ENCODE data around the gene AHNAK2.
"Not testable (repeated sequence)": the region's sequence is repeated elsewhere in the genome, so short reads cannot be mapped to it uniquely, and the experiment has no call there.

Gene AHNAK2

DNA sequence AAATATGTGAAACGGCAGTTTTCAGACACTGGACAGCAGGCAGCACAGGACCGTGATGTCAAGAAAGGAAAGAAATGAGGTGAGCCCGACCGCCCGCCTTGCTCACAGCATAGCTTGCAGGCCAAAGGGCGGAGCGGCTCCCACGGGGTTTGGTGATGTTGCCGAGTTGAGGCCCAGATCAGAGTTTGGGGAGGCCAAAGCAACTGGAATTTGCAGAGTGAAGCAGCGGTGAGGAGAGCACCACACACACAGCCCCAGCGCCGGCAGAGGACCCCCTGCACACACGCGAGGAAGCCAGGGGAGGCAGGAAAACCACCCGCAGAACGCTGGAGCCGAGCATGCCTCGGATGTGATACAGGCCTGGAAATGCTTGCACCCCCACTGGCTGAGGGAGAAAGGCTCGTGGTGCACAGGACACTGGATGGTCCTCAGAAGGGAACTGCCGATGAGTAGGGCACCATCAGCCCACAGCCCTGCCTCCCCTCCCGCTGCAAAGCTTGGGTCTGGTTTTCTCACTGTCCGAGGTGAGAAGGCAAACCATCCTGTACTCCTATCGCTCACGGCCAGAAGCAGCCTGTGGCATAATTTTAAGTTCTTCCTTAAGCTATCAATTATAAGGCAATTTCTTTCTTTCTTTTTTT, 79.2 kb downstream of the AHNAK2 start:
- peak; percentile 46 for DNase-seq (ENCODE audit: low spot score)

DNA sequence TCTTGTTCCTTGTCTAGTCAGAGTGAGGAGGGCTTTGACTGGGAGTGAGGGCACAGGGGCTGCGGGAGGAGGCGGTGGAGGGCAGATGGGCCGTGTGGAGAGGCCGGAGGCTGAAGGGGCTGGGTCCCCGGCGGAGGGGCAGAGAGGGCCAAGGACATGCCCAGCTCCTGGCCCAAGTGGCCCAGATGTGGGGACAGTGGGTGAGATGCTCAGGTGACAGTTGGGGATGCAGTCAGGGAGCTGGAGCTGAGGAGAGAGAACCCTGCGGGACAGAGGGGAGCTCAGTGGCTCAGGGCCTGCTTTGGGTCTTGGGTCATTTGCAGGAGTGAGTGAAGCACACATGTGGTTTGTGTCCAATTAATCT, 80.0 kb downstream of the AHNAK2 start:
- no peak for DNase-seq (ENCODE audit: low spot score)

DNA sequence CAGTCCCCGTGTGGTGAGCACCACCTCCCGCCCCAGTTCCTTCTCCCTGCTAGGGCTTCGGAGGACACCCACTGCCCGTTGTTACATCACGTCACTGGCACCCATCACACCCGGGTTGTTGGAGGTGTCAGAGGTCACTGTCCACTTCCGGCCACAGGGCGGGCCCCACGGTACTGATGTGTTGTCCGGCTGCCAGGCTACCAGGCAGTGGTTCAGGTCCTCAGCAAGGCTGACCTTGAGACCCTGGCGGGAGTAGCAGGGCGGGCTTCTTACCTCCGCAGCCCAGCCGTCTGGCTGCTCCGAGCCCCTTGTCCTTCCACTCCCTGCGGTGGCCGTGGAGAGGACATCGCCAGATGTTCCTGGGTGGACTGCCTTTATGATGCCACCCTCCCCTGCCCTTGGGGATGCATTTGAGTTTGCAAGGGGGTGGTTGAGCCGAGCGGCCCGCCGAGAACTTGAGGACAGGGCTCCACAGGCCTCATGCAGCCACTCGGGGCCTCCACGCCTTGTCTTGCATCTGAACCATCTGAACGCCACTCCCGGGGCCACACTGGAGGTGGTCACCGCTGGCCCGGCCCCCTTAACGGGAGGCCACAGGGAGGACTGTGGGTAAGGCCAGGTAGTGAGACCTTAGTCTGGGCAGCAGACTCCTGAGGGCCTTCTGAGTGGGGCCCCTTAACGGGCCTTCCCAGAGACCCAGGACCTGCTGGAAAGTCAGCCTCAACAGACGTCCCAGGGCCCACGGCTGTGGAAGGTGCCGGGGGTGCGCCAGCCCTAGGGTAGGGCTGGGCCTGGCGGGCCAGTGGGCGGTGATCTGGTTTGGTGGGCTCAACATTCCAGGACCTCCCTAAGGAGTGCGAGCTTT, 80.6 kb downstream of the AHNAK2 start:
- DNase-seq (ENCODE audit: low spot score) = peak; percentile 42

DNA sequence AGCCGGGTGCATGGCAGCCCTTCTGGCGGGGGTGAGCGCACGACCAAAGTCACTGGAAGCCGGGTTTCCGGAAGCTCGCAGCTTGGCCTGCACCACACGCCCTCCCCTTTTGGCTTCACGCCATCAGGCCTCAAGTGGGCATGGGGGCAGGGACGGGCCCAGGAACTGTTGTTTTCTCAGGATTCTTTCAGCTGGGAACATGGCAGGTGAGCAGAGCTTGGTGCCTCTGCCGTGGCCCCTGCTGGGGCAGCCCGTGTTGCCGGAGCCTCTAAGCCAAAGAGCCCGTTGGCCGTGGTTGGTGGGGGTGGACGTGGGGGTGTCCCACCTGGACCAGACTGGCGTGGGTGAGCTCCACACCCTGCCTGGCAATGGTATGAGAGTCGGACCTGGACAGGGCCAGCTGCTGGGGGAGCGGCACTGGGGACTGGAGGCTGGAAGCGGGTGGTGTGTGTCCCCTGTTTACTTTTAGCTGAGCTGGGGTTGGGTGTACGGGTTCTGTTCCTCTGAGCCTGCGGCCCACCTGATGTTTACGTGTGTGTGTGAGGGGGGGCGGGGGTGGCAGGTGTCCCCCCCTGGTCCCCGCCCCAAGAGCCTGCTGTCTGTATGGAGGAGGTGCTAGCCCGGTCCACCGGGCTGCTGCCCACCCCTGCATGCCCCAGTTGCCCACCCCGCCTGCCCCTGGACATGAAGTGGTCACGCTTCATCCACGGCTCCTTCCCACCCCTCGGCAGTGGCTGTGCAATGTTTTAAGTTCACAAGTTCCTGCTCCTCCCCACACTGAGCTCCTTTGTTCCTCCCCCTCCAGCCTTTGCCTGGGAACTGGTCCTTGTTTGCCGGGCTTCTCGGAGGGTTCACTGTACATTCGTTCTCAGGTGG, 82.2 kb downstream of the AHNAK2 start:
- DNase-seq (ENCODE audit: low spot score) = peak; percentile 46

DNA sequence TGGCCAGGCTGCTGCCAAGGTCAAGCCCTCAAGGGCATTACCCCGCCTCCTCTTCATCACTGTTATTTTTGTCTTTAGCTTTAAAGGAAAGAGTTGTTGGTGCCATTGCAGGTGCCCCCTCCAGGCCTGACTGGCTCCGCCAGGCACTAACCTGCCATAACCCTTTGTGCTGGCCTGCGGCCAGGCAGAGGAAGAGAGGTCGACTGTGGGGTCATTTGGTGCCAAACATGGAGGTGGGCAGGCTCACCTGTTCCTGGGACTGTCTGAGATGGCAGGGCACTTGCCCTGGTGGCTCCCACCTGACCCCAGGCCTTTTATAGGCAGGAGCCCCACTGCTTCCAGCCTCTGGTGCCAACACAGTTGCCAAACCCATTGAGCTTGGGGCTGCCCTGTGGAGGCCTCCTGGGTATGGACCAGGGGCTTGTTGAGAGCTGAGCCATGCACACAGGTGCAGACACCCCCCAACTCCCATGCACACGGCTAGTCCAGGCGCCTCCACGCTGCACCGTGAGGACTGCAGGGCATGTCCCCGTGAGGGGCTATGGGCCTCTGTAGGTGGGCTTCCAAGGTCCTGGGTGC, 82.9 kb downstream of the AHNAK2 start:
- DNase-seq (ENCODE audit: low spot score) = peak; percentile 45

DNA sequence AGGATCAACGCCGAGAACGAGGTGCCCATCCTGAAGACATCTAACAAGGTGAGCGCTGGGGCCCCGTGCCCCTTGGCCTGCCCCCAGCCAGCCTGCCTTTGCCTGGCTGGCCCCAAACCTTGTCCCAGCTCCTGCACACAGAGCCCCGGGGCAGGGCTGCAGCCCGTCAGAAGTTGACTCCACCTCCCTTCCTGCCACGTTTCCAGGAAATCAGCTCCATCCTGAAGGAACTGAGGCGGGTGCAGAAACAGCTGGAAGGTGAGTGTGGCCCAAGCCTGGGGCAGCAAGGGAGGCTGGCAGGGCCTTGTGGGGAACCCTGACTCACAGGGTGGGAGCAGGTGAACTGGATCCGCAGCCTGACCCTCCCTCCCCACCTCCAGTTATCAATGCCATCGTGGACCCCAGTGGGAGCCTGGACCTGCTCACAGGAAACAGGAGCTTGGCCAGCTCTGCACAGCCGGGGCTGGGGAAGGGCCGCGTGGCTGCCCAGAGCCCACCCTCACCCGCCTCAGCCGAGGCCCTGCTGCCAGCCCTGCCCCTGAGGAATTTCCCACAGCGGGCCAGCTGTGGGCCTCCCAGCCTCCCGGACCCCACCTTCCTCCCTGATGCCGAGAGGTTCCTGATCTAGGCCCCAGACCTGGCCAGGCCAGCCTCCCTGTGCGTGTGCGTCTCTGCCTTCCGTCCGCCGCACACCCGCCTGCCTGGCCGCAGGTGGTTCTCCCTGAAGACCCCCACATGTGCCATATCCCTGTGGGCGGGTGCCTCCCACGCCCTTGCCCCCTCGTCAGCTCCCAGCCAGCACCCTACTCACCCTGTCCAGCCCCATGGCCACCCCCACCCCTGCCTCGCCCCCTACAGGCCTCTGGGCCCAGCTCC, 83.6 kb downstream of the AHNAK2 start:
- DNase-seq (ENCODE audit: low spot score) = peak; percentile 35

DNA sequence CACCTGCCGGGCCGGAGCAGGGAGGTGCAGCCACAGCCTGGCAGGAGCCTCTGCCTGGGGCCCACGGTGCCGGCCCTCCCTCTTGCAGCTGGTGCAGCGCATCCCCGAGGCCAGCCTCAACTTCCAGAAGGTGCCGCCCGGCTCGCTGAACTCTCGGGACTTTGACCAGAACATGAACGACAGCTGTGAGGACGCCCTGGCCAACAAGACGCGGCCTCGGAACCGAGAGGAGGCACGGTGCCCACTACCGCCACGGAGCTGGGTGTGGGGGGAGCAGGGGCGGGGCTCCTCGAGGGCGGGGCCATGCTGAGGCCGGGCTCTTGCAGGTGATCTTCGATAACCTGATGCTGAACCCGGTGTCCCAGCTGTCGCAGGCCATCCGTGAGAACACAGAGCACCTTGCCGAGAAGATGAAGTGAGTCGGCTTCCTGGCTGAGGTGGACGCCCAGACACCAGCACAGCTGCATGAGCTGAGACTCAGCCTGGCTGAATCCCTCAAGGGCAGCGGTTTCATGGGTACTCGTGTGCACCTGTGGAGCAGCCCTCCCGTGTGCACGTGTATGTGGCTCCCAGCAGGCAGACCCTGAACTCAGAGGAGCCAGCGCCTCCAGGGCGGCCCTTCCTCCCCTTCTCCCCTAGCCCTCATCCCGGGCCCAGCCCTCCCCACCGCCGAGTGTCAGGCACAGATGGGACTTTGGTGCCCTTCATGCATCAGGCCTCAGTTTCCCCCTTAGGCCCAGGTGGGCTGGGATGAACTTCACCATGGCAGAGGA, 84.6 kb downstream of the AHNAK2 start:
- DNase-seq (ENCODE audit: low spot score) = no peak

DNA sequence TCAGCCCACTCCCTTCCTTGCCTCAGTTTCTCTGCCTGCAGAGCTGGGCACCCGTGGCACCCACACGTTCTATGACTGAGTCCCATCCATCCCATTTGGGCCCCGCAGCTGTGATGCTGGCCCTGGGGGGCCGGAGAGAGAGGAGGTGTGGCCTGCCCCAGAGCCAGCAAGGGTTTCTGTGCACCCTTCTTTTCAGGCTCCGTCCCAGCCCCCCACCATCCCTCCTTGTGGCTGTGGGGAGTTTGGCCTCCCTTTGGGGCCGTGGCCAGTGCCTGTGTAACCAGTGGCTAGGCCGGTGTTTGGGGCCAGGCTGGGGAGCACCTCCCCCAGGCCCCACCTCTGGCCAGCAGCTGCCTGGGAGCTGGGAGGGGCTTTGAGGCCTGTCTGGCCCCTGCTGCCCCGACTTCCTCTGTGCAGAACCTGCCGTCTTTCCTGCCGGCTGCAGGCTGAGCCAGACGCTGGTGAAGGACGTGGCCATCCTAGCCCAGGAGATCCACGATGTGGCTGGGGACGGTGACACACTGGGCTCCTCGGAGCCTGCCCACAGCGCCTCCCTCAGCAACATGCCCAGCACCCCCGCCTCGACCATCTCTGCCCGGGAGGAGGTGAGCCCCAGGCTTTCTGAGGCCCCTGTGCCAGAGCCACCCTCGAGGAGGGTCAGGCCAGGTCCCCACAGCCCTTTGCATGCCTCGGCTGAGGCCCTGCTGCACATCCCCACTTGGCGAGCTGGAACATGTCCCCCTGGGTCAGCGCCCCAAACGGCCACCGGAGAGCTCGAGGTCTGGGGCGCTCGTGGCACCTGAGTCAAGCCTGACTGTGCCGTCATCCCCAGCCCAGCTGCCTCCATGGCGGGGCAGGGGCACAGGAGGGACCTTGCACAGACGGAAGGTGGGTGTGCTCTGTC, 85.4 kb downstream of the AHNAK2 start:
- peak; percentile 43 for DNase-seq (ENCODE audit: low spot score)

DNA sequence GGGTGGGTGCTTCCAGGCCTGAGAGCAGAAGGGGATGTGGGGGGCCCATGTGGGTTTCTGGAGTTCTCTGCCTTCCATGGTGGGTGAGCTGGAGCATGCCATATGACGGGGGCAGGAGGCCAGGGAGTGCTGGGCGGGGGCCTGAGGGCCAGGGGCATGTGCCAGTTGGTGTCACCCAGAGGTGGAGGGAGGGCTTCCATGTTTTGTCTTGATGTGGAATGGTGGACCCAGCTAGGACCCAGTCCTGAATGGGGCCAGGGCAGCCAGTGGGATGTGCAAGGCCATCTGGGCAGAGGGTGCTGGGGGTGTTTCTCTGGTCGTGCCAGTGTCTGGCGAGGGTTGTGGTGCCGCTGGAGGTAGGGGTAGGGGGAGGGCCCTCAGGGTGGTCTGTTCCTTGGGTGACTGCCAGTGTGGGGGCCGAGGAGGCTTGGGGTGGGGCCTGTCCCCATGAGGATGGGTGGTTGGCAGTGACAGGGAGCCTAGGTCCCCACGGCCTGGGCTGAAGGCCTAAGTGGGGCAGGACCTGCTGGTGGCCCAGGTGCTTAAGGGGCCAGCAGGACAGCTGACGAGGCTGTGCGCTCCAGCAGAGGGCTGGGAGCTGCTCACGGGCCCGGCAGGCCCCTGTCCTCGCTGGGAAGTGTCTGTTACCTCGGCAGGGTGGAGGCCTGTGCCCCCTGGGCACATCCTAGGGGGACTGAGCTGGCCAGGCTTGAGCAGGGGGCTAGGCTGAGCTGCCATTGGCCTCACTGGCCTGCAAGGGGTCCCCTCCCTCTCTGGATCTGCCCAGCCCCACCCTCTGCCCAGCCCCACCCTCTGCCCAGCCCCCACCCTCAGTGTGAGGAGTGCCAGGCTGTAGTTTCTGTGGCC, 86.3 kb downstream of the AHNAK2 start:
- peak; percentile 44 for DNase-seq (ENCODE audit: low spot score)

DNA sequence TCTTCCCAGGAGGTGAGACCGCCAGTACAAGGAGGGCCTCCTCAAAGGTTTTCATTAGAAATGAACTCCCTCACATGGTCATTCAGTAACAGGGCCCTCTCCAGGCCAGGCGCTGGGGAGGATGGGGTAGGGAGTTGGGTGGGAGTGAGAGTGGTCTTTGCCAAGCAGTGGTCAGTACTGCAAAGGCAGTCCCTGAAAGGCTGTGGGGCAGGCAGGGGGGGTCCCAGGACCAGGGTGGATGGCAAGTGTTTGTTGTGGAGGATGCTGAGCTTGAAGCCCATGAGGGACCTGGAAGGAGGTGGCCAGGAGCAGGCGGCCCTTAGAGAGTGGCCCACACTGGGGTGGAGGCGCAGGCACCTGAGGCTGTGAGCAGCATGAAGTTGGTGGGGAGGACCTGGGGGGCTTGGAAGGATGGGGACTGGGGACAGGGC, 87.0 kb downstream of the AHNAK2 start:
- DNase-seq (ENCODE audit: low spot score) = no peak

DNA sequence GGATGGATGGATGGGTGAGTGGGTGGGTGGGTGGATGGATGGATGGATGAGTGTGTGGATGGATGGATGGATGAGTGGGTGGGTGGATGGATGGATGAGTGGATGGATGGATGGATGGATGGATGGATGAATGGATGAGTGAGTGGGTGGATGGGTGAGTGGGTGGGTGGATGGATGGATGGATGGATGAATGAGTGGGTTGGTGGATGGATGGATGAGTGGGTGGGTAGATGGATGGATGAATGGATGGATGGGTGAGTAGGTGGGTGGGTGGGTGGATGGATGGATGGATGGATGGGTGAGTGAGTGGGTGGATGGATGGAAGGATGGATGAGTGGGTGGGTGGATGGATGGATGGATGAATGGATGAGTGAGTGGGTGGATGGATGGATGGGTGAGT, 87.9 kb downstream of the AHNAK2 start:
- DNase-seq (ENCODE audit: low spot score) = not testable (repeated sequence)

DNA sequence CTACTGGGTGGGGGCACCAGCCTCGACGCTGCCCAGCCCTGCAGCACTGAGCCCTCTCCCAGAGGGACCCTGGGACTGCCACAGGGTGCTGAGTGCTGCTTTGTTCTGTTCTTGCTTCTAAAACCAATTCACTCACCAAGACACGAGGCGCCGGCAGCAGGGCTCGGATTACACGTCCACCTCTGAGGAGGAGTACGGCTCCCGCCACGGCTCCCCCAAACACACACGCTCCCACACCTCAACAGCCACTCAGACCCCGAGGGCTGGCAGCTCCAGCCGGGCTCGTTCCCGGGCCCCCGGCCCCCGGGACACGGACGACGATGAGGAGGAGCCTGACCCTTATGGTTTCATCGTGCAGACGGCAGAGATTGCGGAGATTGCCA, 88.8 kb downstream of the AHNAK2 start:
- peak; percentile 46 for DNase-seq (ENCODE audit: low spot score)

DNA sequence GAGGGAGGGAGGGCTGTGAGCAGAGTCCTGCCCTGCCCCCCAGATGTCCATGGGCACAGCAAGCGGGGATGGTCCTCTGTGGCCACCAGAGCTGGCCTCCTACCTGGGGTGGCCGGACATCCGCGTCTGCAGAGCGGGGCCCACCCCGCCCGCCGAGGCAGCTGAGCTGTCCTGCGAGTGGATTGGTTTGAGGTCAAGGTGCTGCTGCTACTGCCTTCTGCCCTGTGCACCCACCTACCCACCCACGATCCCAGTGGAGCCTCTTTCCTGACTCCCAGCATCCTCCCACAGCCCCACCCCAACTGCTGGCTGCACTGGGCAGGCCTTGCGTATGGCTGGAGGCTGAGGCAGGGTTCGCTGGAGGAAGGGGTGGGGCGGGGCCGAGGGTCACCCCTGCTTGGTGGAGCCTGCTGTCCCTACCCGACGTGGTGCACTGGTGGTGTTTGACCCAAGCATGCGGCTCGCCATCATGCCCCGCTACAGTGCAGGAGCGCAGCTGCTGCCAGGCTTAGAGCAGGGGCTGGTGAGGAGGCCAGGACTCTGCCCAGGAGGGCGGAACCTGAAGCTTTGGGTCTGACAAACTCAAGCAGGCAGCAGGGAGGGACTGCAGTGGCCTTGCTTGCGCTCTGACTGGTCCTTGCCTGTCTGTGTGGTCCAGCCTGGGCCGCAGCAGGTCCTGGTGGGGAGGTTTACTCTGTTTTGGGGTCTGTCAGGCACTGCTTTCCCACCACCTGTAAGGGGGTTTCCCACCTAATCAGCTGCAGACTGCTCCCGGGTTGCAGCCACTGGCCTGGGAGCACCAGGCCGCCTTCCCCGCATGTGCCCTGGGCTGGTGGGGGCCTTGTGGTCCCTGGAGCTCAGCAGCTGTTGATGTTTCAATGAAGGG, 89.4 kb downstream of the AHNAK2 start:
- DNase-seq (ENCODE audit: low spot score) = no peak

DNA sequence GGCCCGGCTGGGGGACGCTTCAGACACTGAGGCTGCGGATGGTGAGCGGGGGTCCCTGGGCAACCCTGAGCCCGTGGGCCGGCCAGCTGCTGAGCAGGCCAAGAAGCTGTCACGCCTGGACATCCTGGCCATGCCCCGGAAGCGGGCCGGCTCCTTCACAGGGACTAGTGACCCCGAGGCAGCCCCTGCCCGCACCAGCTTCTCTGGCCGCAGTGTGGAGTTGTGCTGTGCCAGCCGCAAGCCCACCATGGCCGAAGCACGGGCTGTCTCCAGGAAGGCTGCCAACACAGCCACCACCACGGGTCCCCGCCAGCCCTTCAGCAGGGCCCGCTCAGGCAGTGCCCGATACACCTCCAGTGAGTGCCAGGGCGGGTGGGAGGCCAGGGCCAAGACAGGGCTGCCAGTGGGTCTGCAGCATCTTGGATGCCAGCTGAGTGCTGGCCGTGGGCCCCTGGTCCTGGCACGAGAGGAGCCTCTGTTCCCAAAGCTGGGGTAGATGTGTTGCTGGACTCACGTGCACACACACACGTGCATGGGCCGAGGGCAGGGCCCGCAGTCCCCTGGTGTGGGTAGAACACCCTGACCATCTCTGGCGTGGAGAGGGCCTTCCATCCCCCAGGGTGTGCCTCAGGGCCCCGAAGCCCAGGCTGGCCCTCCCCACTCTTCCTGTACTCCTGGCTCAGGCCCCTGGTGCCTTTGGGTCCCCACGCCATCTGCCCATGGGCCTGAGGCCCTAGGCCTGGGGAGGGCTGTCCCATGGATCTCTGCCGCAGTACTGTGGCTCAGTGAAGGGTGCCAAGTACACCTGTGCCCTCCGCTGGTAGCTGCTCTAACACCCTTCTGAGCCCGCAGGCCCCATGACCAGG, 90.3 kb downstream of the AHNAK2 start:
- no peak for DNase-seq (ENCODE audit: low spot score)
